HG03521 (cell line): Measurements from ENCODE around the gene FAM81A.
A peak's percentile ranks its signal among the peaks of the same experiment; 100 is the strongest.
"Not testable (repeated sequence)": the region's sequence is repeated elsewhere in the genome, so short reads cannot be mapped to it uniquely, and the experiment has no call there.

Experiments used
- ATAC-seq: cut with Tn5 transposase; IDR thresholded peaks from one replicate; pipeline ENCODE4 v1.9.1; 2021; ENCODE audit warnings: mild to moderate bottlenecking, moderate library complexity; ENCODE audit not compliant: unreplicated experiment

The FAM81A gene

GRCh38 chr15:59437817-59438624, at the start of gene FAM81A:
Gene FAM81A (plus strand): TSS chr15:59438186. CDS start chr15:59458627, 20,441 bp downstream.
- ATAC-seq: peak; percentile 69

- ATAC-seq: no peak
Observed at GRCh38 chr15:59388670-59389069, 49.3 kb upstream of the FAM81A start.

GRCh38 chr15:59392299-59392698, 45.7 kb upstream of the FAM81A start:
- no peak for ATAC-seq

GRCh38 chr15:59394166-59394661, 43.8 kb upstream of the FAM81A start:
- ATAC-seq: no peak

GRCh38 chr15:59396211-59396610, 41.8 kb upstream of the FAM81A start:
- ATAC-seq: no peak

GRCh38 chr15:59396679-59397078, 41.3 kb upstream of the FAM81A start:
- ATAC-seq: no peak

GRCh38 chr15:59398220-59398619, 39.8 kb upstream of the FAM81A start:
- no peak for ATAC-seq

- ATAC-seq: peak; percentile 81
Observed at GRCh38 chr15:59399465-59400102, 38.4 kb upstream of the FAM81A start.

GRCh38 chr15:59400103-59400813, 37.7 kb upstream of the FAM81A start:
- ATAC-seq: peak; percentile 28

- not testable (repeated sequence) for ATAC-seq
Observed at GRCh38 chr15:59401051-59401823, 36.7 kb upstream of the FAM81A start.

GRCh38 chr15:59401824-59402569, 36.0 kb upstream of the FAM81A start:
- ATAC-seq: no peak

GRCh38 chr15:59405079-59405478, 32.9 kb upstream of the FAM81A start:
- ATAC-seq: no peak

GRCh38 chr15:59406446-59406845, 31.5 kb upstream of the FAM81A start:
- ATAC-seq: no peak

- no peak for ATAC-seq
Observed at GRCh38 chr15:59407946-59408345, 30.0 kb upstream of the FAM81A start.

- ATAC-seq: no peak
Observed at GRCh38 chr15:59410391-59410896, 27.5 kb upstream of the FAM81A start.

GRCh38 chr15:59413577-59413976, 24.4 kb upstream of the FAM81A start:
- no peak for ATAC-seq

GRCh38 chr15:59416816-59417215, 21.2 kb upstream of the FAM81A start:
- no peak for ATAC-seq

- ATAC-seq: no peak
Observed at GRCh38 chr15:59419170-59419569, 18.8 kb upstream of the FAM81A start.

GRCh38 chr15:59420108-59420507, 17.9 kb upstream of the FAM81A start:
- no peak for ATAC-seq
